Tibial artery (tissue), 4 donors: ENCODE results near the gene UQCC2.

Experiments
- DNase-seq, 2 donors: peaks; one replicate each; pipeline ENCODE4 v3.0.0-alpha.2; 2019
- H3K27ac ChIP-seq, 2 donors: fragments of 200-600 bp; sonication (generic) in 1 of 2; 1 replicate in 1 of 2; 2 replicates in 1 of 2; pipeline ENCODE4 v1.5.1; 2018 to 2019; ENCODE audit warnings: mild to moderate bottlenecking in 1 of 2
- H3K27me3 ChIP-seq, 2 donors: fragments of 200-600 bp; sonication (generic) in 1 of 2; one replicate each; pipeline versions ENCODE4 v1.5.1 to v1.6.0; 2016 to 2019
- H3K36me3 ChIP-seq, 3 donors: fragments of 200-600 bp; sonication (generic) in 2 of 3; one replicate each; pipeline ENCODE4 v1.5.1; 2016 to 2019; ENCODE audit warnings: mild to moderate bottlenecking in 2 of 3
- H3K4me1 ChIP-seq, 4 donors: fragments of 200-600 bp; sonication (generic) in 2 of 4; 1 replicate in 3 of 4; 2 replicates in 1 of 4; pipeline ENCODE4 v1.5.1; 2016 to 2019
- H3K4me3 ChIP-seq, 2 donors: fragments of 200-600 bp; sonication (generic) in 1 of 2; 1 replicate in 1 of 2; 2 replicates in 1 of 2; pipeline ENCODE4 v1.5.1; 2018 to 2019; ENCODE audit warnings: mild to moderate bottlenecking in 2 of 2
- H3K9me3 ChIP-seq, 3 donors: fragments of 200-600 bp; sonication (generic) in 1 of 3; one replicate each; pipeline ENCODE4 v1.5.1; 2016 to 2019
- intact Hi-C: fragments of 100-400 bp; cut with DNase I; formaldehyde crosslinking; loops from one replicate; pipeline ENCODE4 v1.15.0; 2023; ENCODE audit warnings: low total_unique reads
- TF ChIP-seq, protein P1 (sequence below), 2 experiments: fragments of 200-600 bp in 1 of 2; fragments of 450-650 bp in 1 of 2; IDR thresholded peaks; one replicate each; pipeline ENCODE4 v1.5.1; 2017 to 2019; ENCODE audit warnings: antibody characterized with exemption in 2 of 2, mild to moderate bottlenecking in 1 of 2, moderate library complexity in 1 of 2

UQCC2 gene

GRCh38 chr6:33731751-33732282 lies 20.3 kb upstream of the UQCC2 start:
- H3K9me3 ChIP-seq = no peaks in the 10 kb centered on the region
- no peaks in the 10 kb centered on the region for H3K36me3 ChIP-seq
- peaks cover 0 to under 1% (median 0%) of the 10 kb centered on the region in 4 donors for H3K4me1 ChIP-seq
- H3K27me3 ChIP-seq = no peaks in the 10 kb centered on the region
- DNase-seq = no peak
- H3K27ac ChIP-seq = no peak overlapping the region
- H3K4me3 ChIP-seq = no peak overlapping the region
- TF ChIP-seq, protein P1, sequence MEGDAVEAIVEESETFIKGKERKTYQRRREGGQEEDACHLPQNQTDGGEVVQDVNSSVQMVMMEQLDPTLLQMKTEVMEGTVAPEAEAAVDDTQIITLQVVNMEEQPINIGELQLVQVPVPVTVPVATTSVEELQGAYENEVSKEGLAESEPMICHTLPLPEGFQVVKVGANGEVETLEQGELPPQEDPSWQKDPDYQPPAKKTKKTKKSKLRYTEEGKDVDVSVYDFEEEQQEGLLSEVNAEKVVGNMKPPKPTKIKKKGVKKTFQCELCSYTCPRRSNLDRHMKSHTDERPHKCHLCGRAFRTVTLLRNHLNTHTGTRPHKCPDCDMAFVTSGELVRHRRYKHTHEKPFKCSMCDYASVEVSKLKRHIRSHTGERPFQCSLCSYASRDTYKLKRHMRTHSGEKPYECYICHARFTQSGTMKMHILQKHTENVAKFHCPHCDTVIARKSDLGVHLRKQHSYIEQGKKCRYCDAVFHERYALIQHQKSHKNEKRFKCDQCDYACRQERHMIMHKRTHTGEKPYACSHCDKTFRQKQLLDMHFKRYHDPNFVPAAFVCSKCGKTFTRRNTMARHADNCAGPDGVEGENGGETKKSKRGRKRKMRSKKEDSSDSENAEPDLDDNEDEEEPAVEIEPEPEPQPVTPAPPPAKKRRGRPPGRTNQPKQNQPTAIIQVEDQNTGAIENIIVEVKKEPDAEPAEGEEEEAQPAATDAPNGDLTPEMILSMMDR (IDR thresholded peaks at IDR 0.05) = no peak
- intact Hi-C loops = no loop called here

DNA sequence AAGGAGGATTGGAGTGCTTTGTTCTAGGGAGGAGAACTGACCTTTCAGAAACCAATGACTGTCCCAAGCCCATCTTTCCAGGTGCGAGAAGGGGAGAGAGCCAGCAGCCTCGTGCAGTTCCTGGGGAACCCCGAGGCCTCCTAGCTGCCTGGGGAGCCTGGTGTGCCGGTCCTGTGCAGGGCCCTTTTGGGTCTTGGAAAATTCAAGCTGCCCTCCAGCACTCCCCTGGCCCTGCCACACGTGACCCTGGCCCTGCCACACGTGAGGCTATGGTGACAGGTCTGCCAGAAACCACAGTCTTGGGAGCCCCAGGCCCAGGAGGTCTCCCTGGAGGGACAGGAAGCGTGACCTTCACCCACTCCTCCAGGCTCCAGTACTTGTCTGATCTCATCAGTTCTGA lies 19.5 kb upstream of the UQCC2 start:
- Histone ChIP-seq H3K27me3 (no peaks in the 10 kb centered on the region), H3K27ac (no peak overlapping the region), H3K36me3 (no peaks in the 10 kb centered on the region), H3K4me3 (no peak overlapping the region), H3K9me3 (no peaks in the 10 kb centered on the region), H3K4me1 (no peaks in the 10 kb centered on the region)
- no peak for DNase-seq
- TF ChIP-seq, protein P1 (IDR thresholded peaks at IDR 0.05) = no peak
- intact Hi-C loops = no loop called here

DNA sequence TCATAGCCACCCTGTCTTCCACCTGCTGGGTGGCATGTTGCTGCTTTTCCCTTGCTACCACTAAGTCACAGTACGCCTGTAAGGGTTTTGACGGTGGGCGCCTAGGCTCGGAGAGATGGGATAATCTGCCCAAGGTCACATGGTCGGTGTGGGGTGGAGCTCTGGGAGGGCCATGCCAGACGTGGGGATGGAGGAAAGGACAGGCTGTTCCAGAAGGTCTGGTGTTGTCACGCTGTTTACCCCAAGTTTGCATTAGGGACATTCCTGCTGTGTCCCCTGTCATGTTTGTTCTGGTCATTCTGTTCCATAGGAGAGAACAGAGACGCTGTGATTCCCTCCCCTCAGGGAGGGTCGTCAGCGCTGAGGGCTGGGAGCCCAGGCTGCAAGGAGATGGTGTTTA lies 19.1 kb upstream of the UQCC2 start:
- Histone ChIP-seq H3K4me3 (no peak overlapping the region), H3K4me1 (no peaks in the 10 kb centered on the region), H3K9me3 (no peaks in the 10 kb centered on the region), H3K27ac (no peak overlapping the region), H3K27me3 (no peaks in the 10 kb centered on the region), H3K36me3 (no peaks in the 10 kb centered on the region)
- TF ChIP-seq, protein P1 (IDR thresholded peaks at IDR 0.05) = no peak
- no peak for DNase-seq
- intact Hi-C loops = no loop called here

DNA sequence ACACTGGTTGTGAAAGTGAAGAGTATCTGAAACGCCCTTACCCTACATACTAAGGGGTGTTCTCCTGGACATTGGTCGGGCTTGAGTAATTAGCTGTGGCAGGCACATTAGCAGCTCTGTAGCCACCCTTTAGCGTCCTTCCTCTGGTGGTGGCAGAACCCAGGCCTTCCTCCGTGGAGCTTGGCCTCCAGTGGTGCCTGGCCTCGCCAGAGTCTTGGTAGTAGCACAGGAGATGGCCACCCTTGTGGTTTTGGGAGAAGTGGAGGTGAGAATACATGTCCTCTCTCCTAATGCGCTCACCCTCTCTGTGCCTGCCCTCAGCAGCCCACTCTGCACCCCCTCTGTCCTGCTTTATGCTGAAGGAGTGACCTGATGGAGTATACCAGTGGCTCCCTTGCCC lies 17.6 kb upstream of the UQCC2 start:
- Histone ChIP-seq H3K9me3 (no peaks in the 10 kb centered on the region), H3K4me3 (no peak overlapping the region), H3K36me3 (no peaks in the 10 kb centered on the region), H3K27ac (no peak overlapping the region), H3K4me1 (no peaks in the 10 kb centered on the region), H3K27me3 (no peaks in the 10 kb centered on the region)
- DNase-seq = no peak
- intact Hi-C loops = no loop called here
- TF ChIP-seq, protein P1 (IDR thresholded peaks at IDR 0.05) = no peak

DNA sequence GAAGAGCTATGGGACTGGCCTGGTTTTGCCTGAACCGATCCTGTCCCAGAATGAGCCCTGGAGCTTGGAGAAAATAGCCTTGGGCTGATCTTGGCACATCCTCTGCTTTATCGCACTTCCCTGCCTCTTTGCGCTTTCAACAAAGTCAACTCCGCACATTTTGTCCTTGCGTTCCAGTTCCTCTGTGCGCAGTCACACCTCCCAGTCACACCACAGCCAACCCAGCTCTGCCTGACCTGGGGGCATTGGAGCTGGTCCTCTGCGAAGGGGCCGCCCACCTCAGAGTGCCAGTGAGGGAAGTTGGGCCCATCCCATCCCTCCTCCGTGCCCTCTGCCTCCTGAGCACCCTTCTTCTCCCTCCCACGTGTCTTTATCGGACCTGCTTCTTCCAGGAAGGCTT lies 16.9 kb upstream of the UQCC2 start:
- no peak overlapping the region for H3K4me3 ChIP-seq
- H3K9me3 ChIP-seq = no peaks in the 10 kb centered on the region
- H3K4me1 ChIP-seq = no peaks in the 10 kb centered on the region
- H3K27me3 ChIP-seq = no peaks in the 10 kb centered on the region
- TF ChIP-seq, protein P1 (IDR thresholded peaks at IDR 0.05) = no peak
- intact Hi-C loops = no loop called here
- no peak for DNase-seq
- no peaks in the 10 kb centered on the region for H3K36me3 ChIP-seq
- no peak overlapping the region for H3K27ac ChIP-seq

DNA sequence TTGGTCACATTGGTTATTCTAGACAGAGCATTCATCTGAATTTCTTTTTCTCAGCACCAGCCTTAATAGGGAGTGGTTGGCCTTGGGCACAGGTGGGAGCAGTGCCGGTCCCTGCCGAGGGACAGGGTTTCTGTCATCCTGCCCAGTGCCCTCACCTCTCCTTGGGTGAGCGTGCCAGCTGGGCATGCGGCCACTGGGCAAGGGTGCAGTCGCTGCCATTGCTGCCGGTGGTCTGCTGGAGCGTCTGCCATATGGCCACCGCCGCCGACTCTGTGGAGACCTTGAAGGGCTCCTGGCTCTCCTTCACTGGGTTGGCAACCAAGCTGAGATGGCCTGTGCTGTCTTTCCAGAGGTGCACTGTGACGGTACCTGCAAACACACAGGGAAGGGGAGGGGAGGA lies 16.4 kb upstream of the UQCC2 start:
- DNase-seq = no peak

More for the DNA sequence above, 16.4 kb upstream of the UQCC2 start:
- TF ChIP-seq, protein P1 (IDR thresholded peaks at IDR 0.05) = no peak
- Histone ChIP-seq H3K27ac (no peak overlapping the region), H3K36me3 (no peaks in the 10 kb centered on the region), H3K9me3 (no peaks in the 10 kb centered on the region), H3K4me3 (no peak overlapping the region), H3K27me3 (no peaks in the 10 kb centered on the region), H3K4me1 (no peaks in the 10 kb centered on the region)
- intact Hi-C loops = no loop called here
